GM12892 (cell line): ENCODE data around the gene GNA14.

Source experiments
- DNase-seq: peaks from one replicate; pipeline ENCODE4 v3.0.0; 2011; ENCODE audit not compliant: insufficient read length
- FAIRE-seq: peaks from 2 replicates; lab custom pipeline; 2011; peaks lifted over from hg19 to GRCh38; lab: Jason Lieb, UNC
- POLR2A ChIP-seq: IDR thresholded peaks from 2 replicates; pipeline ENCODE4 v1.6.1; 2011; ENCODE audit warnings: low read depth, low read length, control low read depth
- POLR2AphosphoS5 ChIP-seq: IDR thresholded peaks from 2 replicates; pipeline ENCODE4 v1.6.1; 2011; ENCODE audit warnings: low read depth, low read length, control low read depth
- TAF1 ChIP-seq: IDR thresholded peaks from 2 replicates; pipeline ENCODE4 v1.6.1; 2011; ENCODE audit warnings: low read depth, mild to moderate bottlenecking, control low read depth, low read length, borderline replicate concordance

GNA14 gene

GRCh38 chr9:77375956-77376532 is 272.1 kb downstream of the GNA14 start:
- TF ChIP-seq POLR2A (no peak), POLR2AphosphoS5 (no peak), TAF1 (no peak)
- DNase-seq, result no peak
- FAIRE-seq, result no peak

GRCh38 chr9:77374266-77374665 is 273.9 kb downstream of the GNA14 start:
- TF ChIP-seq POLR2A (no peak), POLR2AphosphoS5 (no peak), TAF1 (no peak)
- no peak for FAIRE-seq
- no peak for DNase-seq
